Heart left ventricle (tissue), 16 donors: ENCODE measurements around the gene ETF1. TPM values are rescaled to one million over a fixed set of nuclear protein-coding genes. Genes with fewer than 3 reads are reported as not detected.

ENCODE experiments used
- ATAC-seq, 4 donors: fragments of 200-7000 bp; cut with Tn5 transposase; one replicate each; pipeline ENCODE4 v1.9.1; 2020 to 2022; ENCODE audit warnings: moderate library complexity in 4 of 4, mild to moderate bottlenecking in 3 of 4, moderate number of reproducible peaks in 1 of 4
- DNase-seq, 5 donors: peaks; one replicate each; pipeline ENCODE4 v3.0.0-alpha.2; 2020
- H3K27ac ChIP-seq, 12 donors: fragments of 200-600 bp; sonication (generic) in 4 of 12; one replicate each; pipeline versions ENCODE4 v1.5.0 to v1.8.0; 2016 to 2022; ENCODE audit warnings: mild to moderate bottlenecking in 2 of 12
- H3K27me3 ChIP-seq, 9 donors: fragments of 200-600 bp; sonication (generic) in 2 of 9; one replicate each; pipeline versions ENCODE4 v1.5.1 to v1.8.0; 2016 to 2022; ENCODE audit warnings: mild to moderate bottlenecking in 3 of 9
- H3K36me3 ChIP-seq, 9 donors: fragments of 200-600 bp; sonication (generic) in 2 of 9; one replicate each; pipeline versions ENCODE4 v1.5.0 to v1.8.0; 2018 to 2022; ENCODE audit warnings: mild to moderate bottlenecking in 2 of 9
- H3K4me1 ChIP-seq, 12 donors: fragments of 200-600 bp; sonication (generic) in 4 of 12; one replicate each; pipeline versions ENCODE4 v1.5.0 to v1.8.0; 2016 to 2022; ENCODE audit warnings: mild to moderate bottlenecking in 3 of 12
- H3K4me3 ChIP-seq, 12 donors: fragments of 200-600 bp; sonication (generic) in 4 of 12; one replicate each; pipeline versions ENCODE4 v1.5.0 to v1.8.0; 2017 to 2022; ENCODE audit warnings: mild to moderate bottlenecking in 9 of 12, moderate library complexity in 4 of 12
- H3K9me3 ChIP-seq, 12 donors: fragments of 200-600 bp; sonication (generic) in 4 of 12; one replicate each; pipeline versions ENCODE4 v1.5.0 to v1.8.0; 2016 to 2022; ENCODE audit warnings: mild to moderate bottlenecking in 1 of 12
- POLR2A ChIP-seq, 2 donors: fragments of 450-650 bp; IDR thresholded peaks; one replicate each; pipeline ENCODE4 v1.6.1; 2017; ENCODE audit warnings: antibody characterized with exemption in 2 of 2, mild to moderate bottlenecking in 2 of 2, moderate library complexity in 2 of 2
- WGBS, 4 donors: extraction: QIAGEN DNeasy Blood & Tissue Kit in 2 of 4; methylation state at CpG; one replicate each; pipeline versions ENCODE4 v1.1.5 to v1.1.7; 2013 to 2018; 5-methylcytosine and 5-hydroxymethylcytosine counted together
- intact Hi-C, 10 donors: fragments of 100-400 bp; cut with DNase I; formaldehyde crosslinking; loops; one replicate each; pipeline versions ENCODE4 v1.11.1 to v1.14.2; 2022
- polyA plus RNA-seq, 2 donors: library from polyadenylated mRNA; stranded (reverse); fragments of 200-250 nt; gene quantifications; one replicate each; pipeline ENCODE4 v1.2.3, GENCODE V29; 2013
- total RNA-seq, 9 donors: library from RNA; depleted of rRNA in 2 of 9; stranded (reverse); fragments of >200 nt in 2 of 9; fragmentation: NEBNext Ultra II Directional in 3 of 9; extraction: Animal tissue kit (Norgen Biotek cat#: 25700) in 3 of 9; gene quantifications; one replicate each; pipeline versions ENCODE4 v1.1.0 to v1.2.4, GENCODE V29; 2016 to 2023
- TF ChIP-seq, protein P1 (sequence below), 12 donors: fragments of 200-600 bp; sonication (generic) in 4 of 12; IDR thresholded peaks; one replicate each; pipeline versions ENCODE4 v1.5.0 to v1.8.0; 2018 to 2022; ENCODE audit warnings: antibody characterized with exemption in 12 of 12, mild to moderate bottlenecking in 5 of 12
- donor health status: ischemic (EF 13 %, LVEDD 7.1; RV severe dilation, severe dysfunction).
- donor health status: healthy with polysubstance abuse.
- donor health status: DM: no; HTN: yes; CAD: no.
- donor health status: DM: no; HTN: no; CAD: no.
- donor health status: ischemic (EF 25% LVEDD 6.9; RV normal size, moderate dysfunction).
- donor health status: ischemic (EF 25% LVEDD 5.7; RV mildly dilated, moderate dysfunction).
- donor health status: healthy.
- donor health status: DM: yes; HTN: yes; CAD: no.
- donor health status: ischemic (EF 35%, LVEDD 5.7; RV mildly dilated, moderate dysfunction).
- donor health status: nonischemic (EF 11% LVEDD 7.7; RV severe dilation, severe dysfunction).
- donor health status: DM: yes; HTN: yes; CAD: no.
- donor health status: PGD.
- donor health status: ischemic (EF 29% LVEDD 5.4; RV normal size, mild dysfunction).
- donor health status: nonischemic (EF 23%, LVEDD 6.1; RV moderate dilation, normal function).

Gene ETF1
- total and polyA plus RNA-seq, 11 donors = 19.0 to 116 (median 81.8) TPM

DNA sequence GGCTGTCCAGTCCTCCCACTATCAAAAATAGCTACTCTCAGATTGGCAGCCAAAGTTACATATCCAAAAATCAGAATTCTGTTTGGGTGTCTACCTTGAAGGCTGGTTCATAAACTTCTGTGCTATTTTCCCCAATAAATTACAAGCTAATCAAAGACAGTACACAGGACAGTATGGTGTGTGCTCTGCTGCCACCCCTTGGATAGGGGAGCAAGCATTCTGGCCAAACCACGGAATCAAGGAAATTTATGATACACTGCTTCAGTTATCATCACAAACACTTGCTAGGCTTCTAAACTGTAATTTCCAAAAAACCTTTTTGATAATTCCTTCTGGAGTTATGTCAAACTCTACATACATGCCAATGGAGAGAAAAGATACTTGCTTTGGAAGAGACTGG, 15.9 kb downstream of the ETF1 start:
- no peak overlapping the region for H3K4me3 ChIP-seq
- intact Hi-C loops = no loop called here
- no peak overlapping the region for H3K27ac ChIP-seq
- TF ChIP-seq POLR2A (IDR thresholded peaks at IDR 0.05) = no peak
- TF ChIP-seq, protein P1, sequence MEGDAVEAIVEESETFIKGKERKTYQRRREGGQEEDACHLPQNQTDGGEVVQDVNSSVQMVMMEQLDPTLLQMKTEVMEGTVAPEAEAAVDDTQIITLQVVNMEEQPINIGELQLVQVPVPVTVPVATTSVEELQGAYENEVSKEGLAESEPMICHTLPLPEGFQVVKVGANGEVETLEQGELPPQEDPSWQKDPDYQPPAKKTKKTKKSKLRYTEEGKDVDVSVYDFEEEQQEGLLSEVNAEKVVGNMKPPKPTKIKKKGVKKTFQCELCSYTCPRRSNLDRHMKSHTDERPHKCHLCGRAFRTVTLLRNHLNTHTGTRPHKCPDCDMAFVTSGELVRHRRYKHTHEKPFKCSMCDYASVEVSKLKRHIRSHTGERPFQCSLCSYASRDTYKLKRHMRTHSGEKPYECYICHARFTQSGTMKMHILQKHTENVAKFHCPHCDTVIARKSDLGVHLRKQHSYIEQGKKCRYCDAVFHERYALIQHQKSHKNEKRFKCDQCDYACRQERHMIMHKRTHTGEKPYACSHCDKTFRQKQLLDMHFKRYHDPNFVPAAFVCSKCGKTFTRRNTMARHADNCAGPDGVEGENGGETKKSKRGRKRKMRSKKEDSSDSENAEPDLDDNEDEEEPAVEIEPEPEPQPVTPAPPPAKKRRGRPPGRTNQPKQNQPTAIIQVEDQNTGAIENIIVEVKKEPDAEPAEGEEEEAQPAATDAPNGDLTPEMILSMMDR (IDR thresholded peaks at IDR 0.05) = no peak
- no peaks in the 10 kb centered on the region for H3K9me3 ChIP-seq
- H3K36me3 ChIP-seq = peaks cover 0 to 38% (median 0%) of the 10 kb centered on the region in 9 donors
- ATAC-seq (no peak), DNase-seq (no peak)
- H3K27me3 ChIP-seq = no peaks in the 10 kb centered on the region
- H3K4me1 ChIP-seq = peaks cover 0 to 22% (median 2%) of the 10 kb centered on the region in 12 donors
- 38 to 66% (median 58%) methylated on average over 1 of the region's 1 CpG for WGBS, 4 donors

DNA sequence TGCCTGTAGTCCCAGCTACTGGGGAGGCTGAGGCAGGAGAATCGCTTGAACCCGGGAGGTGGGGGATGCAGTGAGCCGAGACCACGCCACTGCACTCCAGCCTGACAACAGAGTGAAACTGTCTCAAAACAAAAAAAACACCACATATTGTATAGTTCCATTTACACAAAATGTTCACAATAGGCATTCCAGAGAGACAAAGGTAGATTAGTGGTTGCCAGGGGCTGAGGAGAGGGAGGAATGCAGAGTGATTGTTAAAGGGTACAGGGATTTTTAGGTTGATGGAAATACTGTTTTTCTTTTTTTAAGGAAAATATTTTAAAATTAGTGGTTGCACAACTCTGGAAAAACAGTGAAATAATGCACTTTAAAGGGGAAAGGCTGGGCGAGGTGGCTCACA, 19.6 kb downstream of the ETF1 start:
- Histone ChIP-seq H3K9me3 (no peaks in the 10 kb centered on the region), H3K4me3 (no peak overlapping the region), H3K27ac (no peak overlapping the region), H3K36me3 (peaks cover 0 to 24% (median 7%) of the 10 kb centered on the region in 9 donors), H3K27me3 (no peaks in the 10 kb centered on the region), H3K4me1 (peaks cover 0 to 17% (median 4%) of the 10 kb centered on the region in 12 donors)
- intact Hi-C loops = no loop called here
- ATAC-seq (no peak), DNase-seq (no peak)
- TF ChIP-seq, protein P1 (IDR thresholded peaks at IDR 0.05) = no peak
- TF ChIP-seq POLR2A (IDR thresholded peaks at IDR 0.05) = no peak
- 95 to 99% (median 97%) methylated on average over 5 of the region's 5 CpGs for WGBS, 4 donors

DNA sequence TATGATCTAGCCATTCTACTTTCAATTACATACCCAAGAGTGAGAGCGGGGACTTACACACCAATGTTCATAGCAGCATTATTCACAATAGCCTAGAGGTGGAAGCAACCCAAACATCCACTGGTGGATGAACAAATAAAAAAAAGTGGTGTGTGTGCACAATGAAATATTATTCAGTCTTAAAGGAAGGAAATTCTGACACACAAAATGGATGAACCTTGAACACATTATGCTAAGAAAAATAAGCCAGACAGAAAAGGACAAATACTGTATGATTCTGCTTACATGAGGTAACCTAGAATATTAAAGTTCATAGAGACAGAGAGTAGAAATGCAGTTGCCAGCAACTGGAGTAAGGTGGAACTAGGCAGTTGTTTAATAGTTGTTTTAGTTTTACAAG, 22.1 kb downstream of the ETF1 start:
- intact Hi-C loops = no loop called here

DNA sequence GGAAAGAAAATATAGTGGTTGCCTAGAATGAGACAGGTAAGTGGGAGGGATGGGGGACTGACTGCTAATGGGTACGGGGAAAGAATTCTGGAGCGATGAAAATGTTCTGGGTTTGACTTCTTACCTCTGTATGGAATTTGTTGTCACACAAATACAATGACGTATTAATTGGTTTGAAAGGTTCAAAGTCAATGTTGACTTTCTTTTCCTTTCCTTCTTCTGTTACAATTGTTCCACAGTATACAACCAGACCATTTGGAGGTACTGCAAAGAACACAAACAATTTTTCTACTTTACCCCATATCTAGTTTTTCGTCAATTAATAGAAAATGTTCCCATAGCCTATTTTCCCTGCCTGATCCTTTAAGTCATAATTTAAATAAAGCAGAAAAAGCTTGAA, 25.6 kb downstream of the ETF1 start:
- ATAC-seq = no peak
- Histone ChIP-seq H3K27me3 (no peaks in the 10 kb centered on the region), H3K27ac (no peak overlapping the region), H3K36me3 (peaks cover 0 to 68% (median 64%) of the 10 kb centered on the region in 9 donors), H3K9me3 (no peaks in the 10 kb centered on the region), H3K4me1 (peaks cover 0 to 16% (median 4%) of the 10 kb centered on the region in 12 donors), H3K4me3 (no peak overlapping the region)
- intact Hi-C loops = no loop called here
- TF ChIP-seq POLR2A (IDR thresholded peaks at IDR 0.05) = no peak
- TF ChIP-seq, protein P1 (IDR thresholded peaks at IDR 0.05) = no peak
- 92 to 97% (median 96%) methylated on average over 4 of the region's 4 CpGs for WGBS, 4 donors
- DNase-seq = no peak

More for the DNA sequence above, 22.1 kb downstream of the ETF1 start:
- no peak for TF ChIP-seq POLR2A (IDR thresholded peaks at IDR 0.05)
- TF ChIP-seq, protein P1 (IDR thresholded peaks at IDR 0.05) = no peak
- no peak for ATAC-seq
- Histone ChIP-seq H3K36me3 (peaks cover 0 to 38% (median 29%) of the 10 kb centered on the region in 9 donors), H3K4me1 (peaks cover 0 to 16% (median 4%) of the 10 kb centered on the region in 12 donors), H3K4me3 (no peak overlapping the region), H3K27ac (no peak overlapping the region), H3K9me3 (no peaks in the 10 kb centered on the region), H3K27me3 (no peaks in the 10 kb centered on the region)
- no peak for DNase-seq
- WGBS, 4 donors = 94 to 100% (median 97%) methylated on average over 1 of the region's 1 CpG
